A673 (cell line): Measurements from ENCODE around the gene OTX2. TPM values are rescaled to one million over a fixed set of nuclear protein-coding genes. Genes with fewer than 3 reads are reported as not detected.

ENCODE experiments used
- BruUV-seq: library from RNA; stranded (reverse); fragments of 400-500 nt; replicated peaks from 2 replicates; lab custom pipeline; 2021; lab: Mats Ljungman, UMichigan
- CTCF ChIA-PET: fragments of 300-600 bp; sonication (Branson Sonifier 250); formaldehyde crosslinking; loops from one replicate; lab custom pipeline; 2022; ENCODE audit warnings: antibody characterized with exemption; lab: Charles Lee
- POLR2A ChIA-PET: fragments of 300-600 bp; sonication (Branson Sonifier 250); formaldehyde crosslinking; loops from one replicate; lab custom pipeline; 2022; ENCODE audit warnings: antibody characterized with exemption; ENCODE audit not compliant: low non-redundant PET; lab: Charles Lee
- DNase-seq: peaks from one replicate; pipeline ENCODE4 v3.0.0-alpha.2; 2015; ENCODE audit warnings: low spot score
- H3K27ac ChIP-seq: fragments of 200-600 bp; sonication (generic); 2 replicates; pipeline ENCODE4 v1.5.1; 2016; ENCODE audit warnings: mixed run types, low read depth, mild to moderate bottlenecking, mixed read lengths, antibody characterized with exemption, low read length; ENCODE audit not compliant: poor library complexity, severe bottlenecking
- H3K27me3 ChIP-seq: fragments of 200-600 bp; sonication (generic); replicated peaks from 2 replicates; pipeline ENCODE4 v1.6.1; 2017; ENCODE audit warnings: mixed run types, low read depth, mild to moderate bottlenecking, mixed read lengths, antibody characterized with exemption, low read length; ENCODE audit not compliant: insufficient read depth, poor library complexity
- H3K36me3 ChIP-seq: fragments of 200-600 bp; sonication (generic); 2 replicates; pipeline ENCODE4 v1.6.1; 2016; ENCODE audit warnings: mixed run types, mild to moderate bottlenecking, mixed read lengths, antibody characterized with exemption, low read length; ENCODE audit not compliant: insufficient read depth, poor library complexity, severe bottlenecking
- H3K4me1 ChIP-seq: fragments of 200-600 bp; sonication (generic); 2 replicates; pipeline ENCODE4 v1.6.1; 2017; ENCODE audit warnings: mixed run types, mild to moderate bottlenecking, mixed read lengths, antibody characterized with exemption, low read length; ENCODE audit not compliant: insufficient read depth, poor library complexity, severe bottlenecking
- H3K4me3 ChIP-seq: fragments of 200-600 bp; sonication (generic); 2 replicates; pipeline ENCODE4 v1.5.1; 2016; ENCODE audit warnings: low read depth, mixed run types, mild to moderate bottlenecking, mixed read lengths, low read length; ENCODE audit not compliant: poor library complexity, severe bottlenecking
- H3K9me3 ChIP-seq: fragments of 200-600 bp; sonication (generic); 2 replicates; pipeline ENCODE4 v1.6.1; 2016; ENCODE audit warnings: mixed run types, low read depth, mild to moderate bottlenecking, mixed read lengths, antibody characterized with exemption, low read length; ENCODE audit not compliant: poor library complexity, severe bottlenecking
- EZH2 ChIP-seq: fragments of 200-600 bp; sonication (generic); IDR thresholded peaks from 2 replicates; pipeline ENCODE4 v1.6.1; 2017; ENCODE audit warnings: borderline replicate concordance, low read depth, mild to moderate bottlenecking, mixed read lengths, antibody characterized with exemption, low read length; ENCODE audit not compliant: poor library complexity, severe bottlenecking
- intact Hi-C: fragments of 100-400 bp; cut with micrococcal nuclease; formaldehyde crosslinking; loops from one replicate; pipeline ENCODE4 v1.10.0; 2022; ENCODE audit not compliant: unreplicated experiment
- total RNA-seq: library from RNA; stranded (reverse); gene quantifications from 2 replicates; pipeline ENCODE4 v1.2.3, GENCODE V29; 2021
- TF ChIP-seq, protein P1 (sequence below): fragments of 300-800, 200-600 bp; sonication (generic); conservative IDR thresholded peaks from 2 replicates; pipeline ENCODE4 v1.5.1; 2017; ENCODE audit warnings: low read depth, mild to moderate bottlenecking, antibody characterized with exemption, low read length, moderate library complexity, mixed read lengths

The OTX2 gene
- total RNA-seq, 1 experiment from 2014 or later = 129 TPM

DNA sequence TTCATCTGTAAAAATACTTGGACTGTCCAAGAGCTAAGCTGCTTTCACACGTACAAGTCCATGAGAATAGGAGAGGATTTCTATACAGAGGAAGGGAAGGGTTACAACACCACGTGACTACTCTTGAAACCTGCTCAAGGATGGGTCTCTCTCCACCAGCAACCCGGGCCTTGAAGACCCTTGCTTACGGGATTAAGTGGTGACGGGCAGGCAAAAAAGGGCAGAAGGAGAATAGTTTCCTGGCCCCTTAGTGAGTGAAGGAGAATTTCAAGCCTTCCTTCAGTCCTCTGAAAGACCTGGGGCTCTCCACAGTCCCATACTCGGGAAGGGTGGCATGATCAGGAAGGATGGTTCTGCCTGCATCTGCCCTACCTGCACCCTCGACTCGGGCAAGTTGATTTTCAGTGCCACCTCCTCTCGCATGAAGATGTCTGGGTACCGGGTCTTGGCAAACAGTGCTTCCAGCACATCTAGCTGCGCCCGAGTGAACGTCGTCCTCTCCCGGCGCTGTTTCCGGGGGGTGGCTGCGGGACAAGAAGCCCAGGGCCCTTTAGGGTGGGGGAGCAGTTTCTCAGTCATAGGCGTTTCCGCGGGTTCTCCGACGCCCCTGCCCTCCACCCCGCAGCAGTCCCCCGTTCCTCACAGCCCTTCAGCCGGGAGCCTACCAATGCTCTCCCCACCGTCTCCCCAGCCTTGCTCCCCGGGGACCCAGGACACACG lies 6.3 kb downstream of the OTX2 start:
- H3K27me3 ChIP-seq = no peaks in the 10 kb centered on the region
- intact Hi-C loops = loop anchor here (10.0 kb wide), 1 partner anchor 139 kb away; no protein-coding TSS in a partner anchor
- no peak for DNase-seq
- peak overlapping the region; percentile 71 for H3K4me3 ChIP-seq
- peak overlapping the region; percentile 44 for H3K27ac ChIP-seq
- peaks cover 25% of the 10 kb centered on the region for H3K4me1 ChIP-seq
- peaks cover 97% of the 10 kb centered on the region for H3K36me3 ChIP-seq
- BruUV-seq = no TSS peak
- ChIA-PET CTCF (no interaction called here), POLR2A (no interaction called here)
- TF ChIP-seq, protein P1, sequence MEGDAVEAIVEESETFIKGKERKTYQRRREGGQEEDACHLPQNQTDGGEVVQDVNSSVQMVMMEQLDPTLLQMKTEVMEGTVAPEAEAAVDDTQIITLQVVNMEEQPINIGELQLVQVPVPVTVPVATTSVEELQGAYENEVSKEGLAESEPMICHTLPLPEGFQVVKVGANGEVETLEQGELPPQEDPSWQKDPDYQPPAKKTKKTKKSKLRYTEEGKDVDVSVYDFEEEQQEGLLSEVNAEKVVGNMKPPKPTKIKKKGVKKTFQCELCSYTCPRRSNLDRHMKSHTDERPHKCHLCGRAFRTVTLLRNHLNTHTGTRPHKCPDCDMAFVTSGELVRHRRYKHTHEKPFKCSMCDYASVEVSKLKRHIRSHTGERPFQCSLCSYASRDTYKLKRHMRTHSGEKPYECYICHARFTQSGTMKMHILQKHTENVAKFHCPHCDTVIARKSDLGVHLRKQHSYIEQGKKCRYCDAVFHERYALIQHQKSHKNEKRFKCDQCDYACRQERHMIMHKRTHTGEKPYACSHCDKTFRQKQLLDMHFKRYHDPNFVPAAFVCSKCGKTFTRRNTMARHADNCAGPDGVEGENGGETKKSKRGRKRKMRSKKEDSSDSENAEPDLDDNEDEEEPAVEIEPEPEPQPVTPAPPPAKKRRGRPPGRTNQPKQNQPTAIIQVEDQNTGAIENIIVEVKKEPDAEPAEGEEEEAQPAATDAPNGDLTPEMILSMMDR = no peak
- no peak for TF ChIP-seq EZH2
- no peaks in the 10 kb centered on the region for H3K9me3 ChIP-seq

DNA sequence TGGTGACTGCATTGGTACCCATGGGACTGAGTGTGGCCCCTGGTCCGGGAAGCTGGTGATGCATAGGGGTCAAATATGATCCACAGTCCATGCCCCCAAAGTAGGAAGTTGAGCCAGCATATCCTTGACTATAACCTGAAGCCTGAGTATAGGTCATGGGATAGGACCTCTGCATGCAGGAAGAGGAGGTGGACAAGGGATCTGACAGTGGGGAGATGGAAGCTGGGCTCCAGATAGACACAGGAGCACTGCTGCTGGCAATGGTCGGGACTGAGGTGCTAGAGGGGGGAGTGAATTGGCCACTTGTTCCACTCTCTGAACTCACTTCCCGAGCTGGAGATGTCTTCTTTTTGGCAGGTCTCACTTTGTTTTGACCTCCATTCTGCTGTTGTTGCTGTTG lies 8.4 kb downstream of the OTX2 start:
- BruUV-seq = no TSS peak
- POLR2A ChIA-PET = interaction anchor here (0.6 to 0.7 kb wide), 3 partner anchors 184 to 653 kb away, joined by 3 to 10 read pairs (median 7); no protein-coding TSS in a partner anchor

DNA sequence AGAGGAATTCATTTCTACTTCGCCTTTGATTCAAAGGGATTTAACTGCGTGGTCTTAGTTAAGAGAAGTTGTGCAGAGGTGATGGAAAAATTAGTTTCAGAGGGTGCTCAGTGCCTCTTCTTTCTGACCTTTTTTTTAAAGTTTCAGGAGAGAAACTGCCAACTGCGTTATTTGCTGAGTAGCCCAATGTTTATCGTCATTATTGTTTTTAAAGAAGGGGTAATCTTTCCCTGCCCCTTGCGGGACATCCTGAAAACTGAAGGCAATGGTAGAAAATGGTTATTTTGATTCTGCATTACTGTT lies 11.0 kb downstream of the OTX2 start:
- H3K4me1 ChIP-seq = peaks cover 32% of the 10 kb centered on the region
- TF ChIP-seq EZH2 = no peak
- TF ChIP-seq, protein P1 = no peak
- no peak overlapping the region for H3K4me3 ChIP-seq
- ChIA-PET CTCF (no interaction called here), POLR2A (no interaction called here)
- no peak overlapping the region for H3K27ac ChIP-seq
- no TSS peak for BruUV-seq
- intact Hi-C loops = no loop called here
- H3K36me3 ChIP-seq = peaks cover 57% of the 10 kb centered on the region
- H3K27me3 ChIP-seq = no peaks in the 10 kb centered on the region
- H3K9me3 ChIP-seq = no peaks in the 10 kb centered on the region
- no peak for DNase-seq

More for the DNA sequence above, 8.4 kb downstream of the OTX2 start:
- peak; percentile 3 for DNase-seq
- H3K4me3 ChIP-seq = no peak overlapping the region
- CTCF ChIA-PET = no interaction called here
- H3K27me3 ChIP-seq = no peaks in the 10 kb centered on the region
- H3K27ac ChIP-seq = no peak overlapping the region
- intact Hi-C loops = loop anchor here (10.0 kb wide), 1 partner anchor 137 kb away; no protein-coding TSS in a partner anchor
- TF ChIP-seq, protein P1 = no peak
- no peak for TF ChIP-seq EZH2
- peaks cover 81% of the 10 kb centered on the region for H3K36me3 ChIP-seq
- H3K9me3 ChIP-seq = no peaks in the 10 kb centered on the region
- H3K4me1 ChIP-seq = peaks cover 25% of the 10 kb centered on the region
